Prostate gland (tissue), 2 donors: ENCODE data around the gene EVI5.

Source experiments
- POLR2A ChIP-seq: fragments of 450-650 bp; IDR thresholded peaks from one replicate; pipeline ENCODE4 v1.6.1; 2016; ENCODE audit warnings: antibody characterized with exemption, mild to moderate bottlenecking
- POLR2AphosphoS5 ChIP-seq: sonication (generic); formaldehyde crosslinking; IDR thresholded peaks from one replicate; pipeline ENCODE4 v1.6.1; 2017; ENCODE audit warnings: antibody characterized with exemption
- TF ChIP-seq, protein P1 (sequence below), 4 experiments: fragments of 200-600 bp in 2 of 4; fragments of 450-650 bp in 2 of 4; sonication (generic) in 2 of 4; IDR thresholded peaks; 1 replicate in 3 of 4; 2 replicates in 1 of 4; pipeline ENCODE4 v1.5.1; 2016 to 2019; ENCODE audit warnings: antibody characterized with exemption in 4 of 4, mild to moderate bottlenecking in 2 of 4, moderate library complexity in 2 of 4

DNA sequence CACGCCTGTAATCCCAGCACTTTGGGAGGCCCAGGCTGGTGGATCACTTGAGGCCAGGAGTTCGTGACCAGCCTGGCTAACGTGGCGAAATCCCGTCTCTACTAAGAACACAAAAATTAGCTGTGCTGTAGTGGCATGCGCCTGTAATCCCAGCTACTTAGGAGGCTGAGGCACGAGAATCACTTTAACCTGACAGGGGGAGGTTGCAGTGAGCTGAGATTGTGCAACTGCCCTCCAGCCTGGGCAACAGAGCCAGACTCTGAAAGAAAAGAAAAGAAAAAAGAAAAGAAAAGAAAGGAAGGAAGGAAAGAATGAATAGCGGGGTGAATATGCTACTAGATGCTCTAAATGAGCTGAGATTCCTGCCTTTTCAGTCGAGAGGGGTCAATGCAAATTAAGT lies 305.3 kb downstream of the EVI5 start:
- no peak for TF ChIP-seq POLR2A
- TF ChIP-seq, protein P1, sequence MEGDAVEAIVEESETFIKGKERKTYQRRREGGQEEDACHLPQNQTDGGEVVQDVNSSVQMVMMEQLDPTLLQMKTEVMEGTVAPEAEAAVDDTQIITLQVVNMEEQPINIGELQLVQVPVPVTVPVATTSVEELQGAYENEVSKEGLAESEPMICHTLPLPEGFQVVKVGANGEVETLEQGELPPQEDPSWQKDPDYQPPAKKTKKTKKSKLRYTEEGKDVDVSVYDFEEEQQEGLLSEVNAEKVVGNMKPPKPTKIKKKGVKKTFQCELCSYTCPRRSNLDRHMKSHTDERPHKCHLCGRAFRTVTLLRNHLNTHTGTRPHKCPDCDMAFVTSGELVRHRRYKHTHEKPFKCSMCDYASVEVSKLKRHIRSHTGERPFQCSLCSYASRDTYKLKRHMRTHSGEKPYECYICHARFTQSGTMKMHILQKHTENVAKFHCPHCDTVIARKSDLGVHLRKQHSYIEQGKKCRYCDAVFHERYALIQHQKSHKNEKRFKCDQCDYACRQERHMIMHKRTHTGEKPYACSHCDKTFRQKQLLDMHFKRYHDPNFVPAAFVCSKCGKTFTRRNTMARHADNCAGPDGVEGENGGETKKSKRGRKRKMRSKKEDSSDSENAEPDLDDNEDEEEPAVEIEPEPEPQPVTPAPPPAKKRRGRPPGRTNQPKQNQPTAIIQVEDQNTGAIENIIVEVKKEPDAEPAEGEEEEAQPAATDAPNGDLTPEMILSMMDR (IDR thresholded peaks at IDR 0.05), result no peak
- no peak for TF ChIP-seq POLR2AphosphoS5
